ENCODE results near the gene PFKFB2. TPM values are rescaled to one million over a fixed set of nuclear protein-coding genes. Genes with fewer than 3 reads are reported as not detected.

The PFKFB2 gene
- total RNA-seq, 1 donor from 2014 or later: 63.2 TPM

- no peak overlapping the region for H3K4me3 ChIP-seq (ENCODE audit: low read depth, low read length)
- FAIRE-seq (no peak), DNase-seq (ENCODE audit: low read depth) (no peak)
- TF ChIP-seq CTCF (IDR thresholded peaks at IDR 0.05; ENCODE audit: insufficient read depth, low read length, severe bottlenecking): no peak
- H3K27me3 ChIP-seq (ENCODE audit: control insufficient read depth, insufficient read depth, low read length): no peaks in the 10 kb centered on the region
- no peaks in the 10 kb centered on the region for H3K36me3 ChIP-seq (ENCODE audit: control insufficient read depth, insufficient read depth, low read length)
These were observed 31.2 kb downstream of the PFKFB2 start for GRCh38 chr1:207084232-207084631.

GRCh38 chr1:207084701-207085180, 31.7 kb downstream of the PFKFB2 start:
- Histone ChIP-seq H3K36me3 (ENCODE audit: control insufficient read depth, insufficient read depth, low read length) (no peaks in the 10 kb centered on the region), H3K27me3 (ENCODE audit: control insufficient read depth, insufficient read depth, low read length) (no peaks in the 10 kb centered on the region), H3K4me3 (ENCODE audit: low read depth, low read length) (no peak overlapping the region)
- peak; percentile 65 for DNase-seq (ENCODE audit: low read depth)
- peak; percentile 73 for TF ChIP-seq CTCF (IDR thresholded peaks at IDR 0.05; ENCODE audit: insufficient read depth, low read length, severe bottlenecking)
- peak; percentile 77 for FAIRE-seq

- DNase-seq (ENCODE audit: low read depth) (no peak), FAIRE-seq (no peak)
These were observed 32.8 kb downstream of the PFKFB2 start for GRCh38 chr1:207085887-207086286.

GRCh38 chr1:207088161-207088560, 35.1 kb downstream of the PFKFB2 start:
- FAIRE-seq: no peak
- DNase-seq (ENCODE audit: low read depth): no peak
- no peak for TF ChIP-seq CTCF (IDR thresholded peaks at IDR 0.05; ENCODE audit: insufficient read depth, low read length, severe bottlenecking)
- no peaks in the 10 kb centered on the region for H3K27me3 ChIP-seq (ENCODE audit: control insufficient read depth, insufficient read depth, low read length)
- H3K4me3 ChIP-seq (ENCODE audit: low read depth, low read length): no peak overlapping the region
- H3K36me3 ChIP-seq (ENCODE audit: control insufficient read depth, insufficient read depth, low read length): no peaks in the 10 kb centered on the region

More at GRCh38 chr1:207085887-207086286, 32.8 kb downstream of the PFKFB2 start:
- no peak for TF ChIP-seq CTCF (IDR thresholded peaks at IDR 0.05; ENCODE audit: insufficient read depth, low read length, severe bottlenecking)
- Histone ChIP-seq H3K4me3 (ENCODE audit: low read depth, low read length) (no peak overlapping the region), H3K27me3 (ENCODE audit: control insufficient read depth, insufficient read depth, low read length) (no peaks in the 10 kb centered on the region), H3K36me3 (ENCODE audit: control insufficient read depth, insufficient read depth, low read length) (no peaks in the 10 kb centered on the region)

- FAIRE-seq (no peak), DNase-seq (ENCODE audit: low read depth) (peak; percentile 42)
- Histone ChIP-seq H3K4me3 (ENCODE audit: low read depth, low read length) (no peak within 1 kb of the TSS), H3K36me3 (ENCODE audit: control insufficient read depth, insufficient read depth, low read length) (no peaks in the 10 kb centered on the region), H3K27me3 (ENCODE audit: control insufficient read depth, insufficient read depth, low read length) (no peaks in the 10 kb centered on the region)
- no peak for TF ChIP-seq CTCF (IDR thresholded peaks at IDR 0.05; ENCODE audit: insufficient read depth, low read length, severe bottlenecking)
These were observed 35.9 kb downstream of the PFKFB2 start, which contains the start of gene C4BPB for GRCh38 chr1:207088701-207089626. Gene C4BPB (plus strand): TSS chr1:207088860. CDS start chr1:207089532, 672 bp downstream.

All from bronchial epithelial cell (primary cell).